ENCODE results near the gene BMP4. TPM values are rescaled to one million over a fixed set of nuclear protein-coding genes. Genes with fewer than 3 reads are reported as not detected.
A peak's percentile ranks its signal among the peaks of the same experiment; 100 is the strongest.

The BMP4 gene
- total RNA-seq, 1 experiment from 2014 or later, result 71.5 TPM

GRCh38 chr14:53964249-53964648, 7.6 kb upstream of the BMP4 start:
- DNase-seq (ENCODE audit: low read depth), result peak; percentile 64

- peak; percentile 46 for DNase-seq (ENCODE audit: low read depth)
These were observed 6.9 kb upstream of the BMP4 start for GRCh38 chr14:53963320-53964227.

GRCh38 chr14:53962953-53963319, 6.3 kb upstream of the BMP4 start:
- DNase-seq (ENCODE audit: low read depth), result no peak

GRCh38 chr14:53958628-53959027, 2.0 kb upstream of the BMP4 start:
- DNase-seq (ENCODE audit: low read depth), result no peak

- peak; percentile 21 for DNase-seq (ENCODE audit: low read depth)
These were observed 1.1 kb upstream of the BMP4 start for GRCh38 chr14:53957739-53958138.

- peak; percentile 79 for DNase-seq (ENCODE audit: low read depth)
These were observed 776 bp downstream of the BMP4 start for GRCh38 chr14:53955671-53956426.

- no peak for DNase-seq (ENCODE audit: low read depth)
These were observed 1.4 kb downstream of the BMP4 start for GRCh38 chr14:53955229-53955556.

GRCh38 chr14:53954551-53955228, 1.9 kb downstream of the BMP4 start:
- DNase-seq (ENCODE audit: low read depth), result peak; percentile 60

- peak; percentile 69 for DNase-seq (ENCODE audit: low read depth)
These were observed 2.6 kb downstream of the BMP4 start for GRCh38 chr14:53953828-53954550.

- DNase-seq (ENCODE audit: low read depth), result peak; percentile 68
These were observed 3.4 kb downstream of the BMP4 start for GRCh38 chr14:53953002-53953827.

GRCh38 chr14:53952533-53952932, 4.1 kb downstream of the BMP4 start:
- DNase-seq (ENCODE audit: low read depth), result peak; percentile 45

- no peak for DNase-seq (ENCODE audit: low read depth)
These were observed 4.9 kb downstream of the BMP4 start for GRCh38 chr14:53951627-53952303.

GRCh38 chr14:53951243-53951626, 5.4 kb downstream of the BMP4 start:
- DNase-seq (ENCODE audit: low read depth), result no peak

- DNase-seq (ENCODE audit: low read depth), result no peak
These were observed 6.4 kb downstream of the BMP4 start for GRCh38 chr14:53950031-53950793.

- no peak for DNase-seq (ENCODE audit: low read depth)
These were observed 7.4 kb downstream of the BMP4 start for GRCh38 chr14:53949201-53949600.

- peak; percentile 9 for DNase-seq (ENCODE audit: low read depth)
These were observed 8.3 kb downstream of the BMP4 start for GRCh38 chr14:53948205-53948884.

GRCh38 chr14:53947452-53948204, 9.0 kb downstream of the BMP4 start:
- DNase-seq (ENCODE audit: low read depth), result peak; percentile 78

GRCh38 chr14:53947094-53947445, 9.6 kb downstream of the BMP4 start:
- peak; percentile 17 for DNase-seq (ENCODE audit: low read depth)
